ACC112 (cell line): ENCODE measurements around the gene ZBTB24.
"Not testable (repeated sequence)": the region's sequence is repeated elsewhere in the genome, so short reads cannot be mapped to it uniquely, and the experiment has no call there.

ENCODE experiments used
- H2AFZ ChIP-seq: fragments of 200-600 bp; sonication (generic); one replicate; pipeline ENCODE4 v1.6.0; 2017; ENCODE audit warnings: antibody characterized with exemption, low read length; ENCODE audit not compliant: unreplicated experiment
- H3K27ac ChIP-seq: fragments of 200-600 bp; sonication (generic); 2 replicates; pipeline ENCODE4 v1.5.1; 2014; ENCODE audit warnings: low read depth, mild to moderate bottlenecking, antibody characterized with exemption, low read length, moderate library complexity
- H3K27me3 ChIP-seq: fragments of 200-600 bp; sonication (generic); 2 replicates; pipeline ENCODE4 v1.6.1; 2014; ENCODE audit warnings: mild to moderate bottlenecking, antibody characterized with exemption, low read length, moderate library complexity, mixed read lengths; ENCODE audit not compliant: insufficient read depth
- H3K36me3 ChIP-seq: fragments of 200-600 bp; sonication (generic); 2 replicates; pipeline ENCODE4 v1.6.1; 2016; ENCODE audit warnings: mild to moderate bottlenecking, antibody characterized with exemption, low read length, moderate library complexity, mixed read lengths; ENCODE audit not compliant: insufficient read depth
- H3K4me1 ChIP-seq: fragments of 200-600 bp; sonication (generic); one replicate; pipeline ENCODE4 v1.6.1; 2016; ENCODE audit warnings: low read length, mixed read lengths; ENCODE audit not compliant: insufficient read depth, unreplicated experiment, control insufficient read depth
- H3K4me3 ChIP-seq: fragments of 200-600 bp; sonication (generic); 2 replicates; pipeline ENCODE4 v1.5.1; 2014; ENCODE audit warnings: mild to moderate bottlenecking, low read depth, low read length
- H3K79me2 ChIP-seq: fragments of 200-600 bp; sonication (generic); one replicate; pipeline ENCODE4 v1.6.0; 2016; ENCODE audit warnings: low read length; ENCODE audit not compliant: control insufficient read depth, unreplicated experiment, insufficient read depth

The ZBTB24 gene

GRCh38 chr6:109482905-109483734, at the start of gene ZBTB24:
Gene ZBTB24, minus strand, starts transcription at chr6:109483219. Its CDS starts 1,193 bp downstream, at chr6:109482026.
- Histone ChIP-seq H3K27me3 (no peaks in the 10 kb centered on the region), H3K27ac (no peak within 1 kb of the TSS), H3K4me3 (peak within 1 kb of the TSS; percentile 100), H3K4me1 (peaks cover 34% of the 10 kb centered on the region), H2AFZ (peak within 1 kb of the TSS; percentile 97), H3K36me3 (peaks cover 15% of the 10 kb centered on the region), H3K79me2 (peaks cover 39% of the 10 kb centered on the region)

- H3K4me3 ChIP-seq, result no peak overlapping the region
- H3K36me3 ChIP-seq, result no peaks in the 10 kb centered on the region
- H2AFZ ChIP-seq, result no peak overlapping the region
These were observed 48.4 kb upstream of the ZBTB24 start for GRCh38 chr6:109531446-109531845.

GRCh38 chr6:109527989-109528388, 45.0 kb upstream of the ZBTB24 start:
- no peaks in the 10 kb centered on the region for H3K36me3 ChIP-seq
- H3K79me2 ChIP-seq, result no peaks in the 10 kb centered on the region
- H3K4me1 ChIP-seq, result peaks cover 7% of the 10 kb centered on the region
- no peak overlapping the region for H3K4me3 ChIP-seq
- no peaks in the 10 kb centered on the region for H3K27me3 ChIP-seq
- H2AFZ ChIP-seq, result no peak overlapping the region
- no peak overlapping the region for H3K27ac ChIP-seq

More at GRCh38 chr6:109531446-109531845, 48.4 kb upstream of the ZBTB24 start:
- Histone ChIP-seq H3K79me2 (no peaks in the 10 kb centered on the region), H3K27ac (no peak overlapping the region), H3K27me3 (no peaks in the 10 kb centered on the region), H3K4me1 (no peaks in the 10 kb centered on the region)

GRCh38 chr6:109526905-109527628, 44.0 kb upstream of the ZBTB24 start:
- no peaks in the 10 kb centered on the region for H3K36me3 ChIP-seq
- peaks cover 7% of the 10 kb centered on the region for H3K4me1 ChIP-seq
- H3K27me3 ChIP-seq, result no peaks in the 10 kb centered on the region
- no peak overlapping the region for H3K27ac ChIP-seq
- H3K4me3 ChIP-seq, result no peak overlapping the region
- no peak overlapping the region for H2AFZ ChIP-seq
- H3K79me2 ChIP-seq, result no peaks in the 10 kb centered on the region

GRCh38 chr6:109524129-109524528, 41.1 kb upstream of the ZBTB24 start:
- Histone ChIP-seq H3K36me3 (no peaks in the 10 kb centered on the region), H3K79me2 (no peaks in the 10 kb centered on the region), H3K4me1 (peaks cover 7% of the 10 kb centered on the region), H3K27me3 (no peaks in the 10 kb centered on the region), H3K4me3 (no peak overlapping the region), H3K27ac (no peak overlapping the region), H2AFZ (no peak overlapping the region)

GRCh38 chr6:109523478-109523877, 40.5 kb upstream of the ZBTB24 start:
- H3K79me2 ChIP-seq, result no peaks in the 10 kb centered on the region
- no peaks in the 10 kb centered on the region for H3K27me3 ChIP-seq
- peaks cover 7% of the 10 kb centered on the region for H3K4me1 ChIP-seq
- H3K4me3 ChIP-seq, result no peak overlapping the region
- no peak overlapping the region for H2AFZ ChIP-seq
- H3K36me3 ChIP-seq, result no peaks in the 10 kb centered on the region
- no peak overlapping the region for H3K27ac ChIP-seq

- Histone ChIP-seq H3K4me3 (no peak overlapping the region), H3K36me3 (no peaks in the 10 kb centered on the region), H3K27me3 (no peaks in the 10 kb centered on the region), H2AFZ (no peak overlapping the region), H3K27ac (no peak overlapping the region), H3K4me1 (peaks cover 8% of the 10 kb centered on the region), H3K79me2 (no peaks in the 10 kb centered on the region)
These were observed 38.1 kb upstream of the ZBTB24 start for GRCh38 chr6:109521080-109521479.

- H3K4me3 ChIP-seq, H3K27me3 ChIP-seq, H3K79me2 ChIP-seq, H3K27ac ChIP-seq, H3K36me3 ChIP-seq, H2AFZ ChIP-seq: not testable (repeated sequence)
- H3K4me1 ChIP-seq, result peaks cover 18% of the 10 kb centered on the region
These were observed 36.6 kb upstream of the ZBTB24 start for GRCh38 chr6:109519647-109520046.

DNA sequence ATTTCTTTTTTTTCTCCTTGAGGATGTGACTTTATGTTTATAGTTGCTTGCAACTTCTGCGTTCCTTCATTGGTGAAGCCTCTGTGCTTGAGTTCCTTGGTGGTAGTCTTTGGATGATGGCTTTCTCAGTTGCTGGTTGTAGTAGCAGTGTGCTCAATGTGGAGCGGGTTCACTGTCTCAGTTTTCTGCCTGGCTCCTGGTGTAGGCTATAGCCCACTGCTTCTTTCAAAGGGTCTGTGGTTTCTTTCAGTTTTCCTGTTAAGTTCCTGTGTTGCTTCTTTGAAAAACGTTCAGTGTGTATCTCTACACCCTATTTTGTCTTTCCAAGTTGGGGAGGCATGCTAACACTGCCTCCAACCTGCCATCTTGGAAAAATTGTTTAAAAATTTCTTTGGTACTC, 33.9 kb upstream of the ZBTB24 start:
- H3K27ac ChIP-seq, result no peak overlapping the region
- H3K27me3 ChIP-seq, result no peaks in the 10 kb centered on the region
- H3K79me2 ChIP-seq, result no peaks in the 10 kb centered on the region
- peaks cover 10% of the 10 kb centered on the region for H3K4me1 ChIP-seq
- H3K4me3 ChIP-seq, result no peak overlapping the region
- H3K36me3 ChIP-seq, result no peaks in the 10 kb centered on the region
- no peak overlapping the region for H2AFZ ChIP-seq

DNA sequence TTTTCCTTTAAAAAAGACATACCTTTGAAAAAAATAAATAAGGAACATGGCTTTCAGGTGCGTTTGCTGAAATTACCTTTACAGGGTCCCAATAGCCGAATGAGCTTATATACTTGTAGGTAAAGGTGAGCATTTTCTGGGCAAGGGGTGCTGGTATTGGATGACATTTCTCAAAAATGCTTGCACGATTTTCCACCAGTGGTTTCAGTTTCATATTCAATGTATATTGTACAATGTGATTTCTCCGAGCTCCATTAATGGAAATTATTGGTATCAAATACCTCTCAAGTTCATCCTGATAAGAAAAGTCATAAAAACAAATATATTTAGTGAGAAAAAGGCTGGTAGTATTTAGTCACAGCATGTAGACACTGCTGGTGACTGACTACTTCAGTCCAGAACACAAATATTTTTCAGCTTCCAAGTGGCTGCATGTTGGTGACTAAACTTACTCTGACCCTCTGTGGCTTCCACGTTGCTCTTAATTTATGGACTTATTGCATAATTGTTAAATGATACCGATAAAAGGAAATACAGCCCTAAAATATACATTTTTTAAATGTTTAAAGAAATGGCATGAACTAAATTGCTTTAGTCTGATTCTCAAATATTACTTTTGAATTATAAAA, 32.9 kb upstream of the ZBTB24 start:
- peak overlapping the region; percentile 28 for H2AFZ ChIP-seq
- H3K4me3 ChIP-seq, result peak overlapping the region; percentile 55
- H3K27ac ChIP-seq, result no peak overlapping the region
- no peaks in the 10 kb centered on the region for H3K79me2 ChIP-seq
- H3K36me3 ChIP-seq, result no peaks in the 10 kb centered on the region
- no peaks in the 10 kb centered on the region for H3K27me3 ChIP-seq
- peaks cover 10% of the 10 kb centered on the region for H3K4me1 ChIP-seq
